ENCODE measurements around the gene ANTXR1. TPM values are rescaled to one million over a fixed set of nuclear protein-coding genes. Genes with fewer than 3 reads are reported as not detected.

Gene ANTXR1
- total RNA-seq, 1 experiment from 2014 or later: 0.27 TPM

DNA sequence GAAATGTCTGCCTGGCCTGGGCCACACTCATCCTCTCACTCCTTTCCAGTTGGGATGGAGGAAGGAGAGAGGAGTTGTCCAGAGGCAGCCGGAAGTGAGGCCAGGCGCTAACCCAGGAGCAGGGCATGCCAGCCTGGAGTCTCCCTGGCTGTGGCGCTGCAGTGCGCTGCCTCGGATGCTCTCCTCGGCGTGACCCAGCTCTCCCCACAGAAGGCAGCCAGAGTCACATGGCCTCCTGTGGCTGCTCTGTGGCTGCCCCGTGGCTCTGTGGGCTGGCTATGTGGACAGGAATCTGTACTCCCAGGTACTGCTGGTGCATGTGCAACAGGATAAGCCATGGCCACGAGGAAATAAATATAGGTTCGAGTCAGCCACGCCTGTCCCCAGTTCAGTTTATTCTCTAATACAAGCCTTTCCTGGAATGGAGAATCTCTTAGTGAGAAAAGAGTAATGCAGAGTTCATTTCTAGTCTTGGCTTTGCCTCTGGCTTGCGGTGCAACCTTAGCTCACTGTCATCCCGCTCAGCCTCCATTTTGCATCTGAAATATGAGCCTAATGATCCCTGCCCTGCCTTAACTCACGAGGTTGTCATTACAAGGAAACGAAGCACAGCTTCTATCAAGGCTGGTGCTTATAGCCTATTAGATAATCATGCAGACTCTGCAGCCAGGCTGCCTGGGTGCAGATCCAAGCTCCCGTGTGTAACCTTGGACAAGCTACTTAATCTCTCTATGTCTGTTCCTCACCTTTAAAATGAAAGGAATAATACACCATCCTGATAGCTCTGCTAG lies 106.3 kb downstream of the ANTXR1 start:
- H3K9me3 Mint-ChIP-seq (ENCODE audit: unreplicated experiment): no peaks in the 10 kb centered on the region

DNA sequence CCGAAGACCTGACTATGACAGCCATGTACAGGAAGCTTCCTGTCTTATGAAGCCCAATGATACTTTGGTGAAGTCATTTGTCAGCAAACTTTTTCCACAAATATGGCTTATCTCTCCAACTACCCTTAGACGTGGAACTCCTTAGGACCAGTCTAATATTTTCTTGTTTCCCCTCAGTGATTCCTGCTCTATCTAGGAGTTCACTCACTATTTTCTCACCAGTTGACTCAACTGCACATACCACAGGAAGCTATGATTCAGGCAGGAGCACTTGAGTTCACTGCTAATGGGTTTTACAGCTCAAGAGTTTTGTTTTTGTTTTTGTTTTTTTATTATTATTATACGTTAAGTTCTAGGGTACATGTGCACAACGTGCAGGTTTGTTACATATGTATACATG lies 109.3 kb downstream of the ANTXR1 start:
- Histone ChIP-seq H3K27me3 (replicated peaks; ENCODE audit: control insufficient read depth, insufficient read depth, low read length) (no peaks in the 10 kb centered on the region; the same call in 1 of the 2 replicates), H3K4me1 (no peaks in the 10 kb centered on the region), H3K4me3 (ENCODE audit: low read depth, low read length) (no peak overlapping the region), H3K36me3 (ENCODE audit: control insufficient read depth, insufficient read depth, low read length) (no peaks in the 10 kb centered on the region), H3K9me3 (no peaks in the 10 kb centered on the region)
- no peaks in the 10 kb centered on the region for H3K36me3 Mint-ChIP-seq (ENCODE audit: insufficient read depth, unreplicated experiment)
- H3K9me3 Mint-ChIP-seq (ENCODE audit: unreplicated experiment): no peaks in the 10 kb centered on the region
- CTCF ChIA-PET: no interaction called here
- intact Hi-C loops (cut with micrococcal nuclease; ENCODE audit: unreplicated experiment): no loop called here
- DNase-seq: no peak
- H3K27me3 Mint-ChIP-seq (ENCODE audit: insufficient read depth, unreplicated experiment): peaks cover 16% of the 10 kb centered on the region
- BruUV-seq (replicated peaks): no TSS peak
- no peak overlapping the region for H3K4me3 Mint-ChIP-seq (ENCODE audit: unreplicated experiment)
- no peaks in the 10 kb centered on the region for H3K4me1 Mint-ChIP-seq (ENCODE audit: low read depth, unreplicated experiment)
- POLR2A ChIA-PET: no interaction called here
- H3K27ac Mint-ChIP-seq (ENCODE audit: unreplicated experiment): no peak overlapping the region
- TF ChIP-seq, protein P1, sequence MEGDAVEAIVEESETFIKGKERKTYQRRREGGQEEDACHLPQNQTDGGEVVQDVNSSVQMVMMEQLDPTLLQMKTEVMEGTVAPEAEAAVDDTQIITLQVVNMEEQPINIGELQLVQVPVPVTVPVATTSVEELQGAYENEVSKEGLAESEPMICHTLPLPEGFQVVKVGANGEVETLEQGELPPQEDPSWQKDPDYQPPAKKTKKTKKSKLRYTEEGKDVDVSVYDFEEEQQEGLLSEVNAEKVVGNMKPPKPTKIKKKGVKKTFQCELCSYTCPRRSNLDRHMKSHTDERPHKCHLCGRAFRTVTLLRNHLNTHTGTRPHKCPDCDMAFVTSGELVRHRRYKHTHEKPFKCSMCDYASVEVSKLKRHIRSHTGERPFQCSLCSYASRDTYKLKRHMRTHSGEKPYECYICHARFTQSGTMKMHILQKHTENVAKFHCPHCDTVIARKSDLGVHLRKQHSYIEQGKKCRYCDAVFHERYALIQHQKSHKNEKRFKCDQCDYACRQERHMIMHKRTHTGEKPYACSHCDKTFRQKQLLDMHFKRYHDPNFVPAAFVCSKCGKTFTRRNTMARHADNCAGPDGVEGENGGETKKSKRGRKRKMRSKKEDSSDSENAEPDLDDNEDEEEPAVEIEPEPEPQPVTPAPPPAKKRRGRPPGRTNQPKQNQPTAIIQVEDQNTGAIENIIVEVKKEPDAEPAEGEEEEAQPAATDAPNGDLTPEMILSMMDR (IDR thresholded peaks at IDR 0.05; ENCODE audit: insufficient read depth in 1 of 2, low read depth in 1 of 2, low read length in 1 of 2, severe bottlenecking in 1 of 2, unreplicated experiment in 1 of 2): no peak

More for the DNA sequence above, 106.3 kb downstream of the ANTXR1 start:
- Histone ChIP-seq H3K36me3 (ENCODE audit: control insufficient read depth, insufficient read depth, low read length) (no peaks in the 10 kb centered on the region), H3K4me3 (ENCODE audit: low read depth, low read length) (no peak overlapping the region), H3K4me1 (no peaks in the 10 kb centered on the region), H3K9me3 (no peaks in the 10 kb centered on the region), H3K27me3 (replicated peaks; ENCODE audit: control insufficient read depth, insufficient read depth, low read length) (no peaks in the 10 kb centered on the region)
- intact Hi-C loops (cut with micrococcal nuclease; ENCODE audit: unreplicated experiment): no loop called here
- no peak overlapping the region for H3K4me3 Mint-ChIP-seq (ENCODE audit: unreplicated experiment)
- no TSS peak for BruUV-seq (replicated peaks)
- ChIA-PET POLR2A (no interaction called here), CTCF (no interaction called here)
- no peaks in the 10 kb centered on the region for H3K4me1 Mint-ChIP-seq (ENCODE audit: low read depth, unreplicated experiment)
- peaks cover 7% of the 10 kb centered on the region for H3K27me3 Mint-ChIP-seq (ENCODE audit: insufficient read depth, unreplicated experiment)
- no peak overlapping the region for H3K27ac Mint-ChIP-seq (ENCODE audit: unreplicated experiment)
- no peak for DNase-seq
- H3K36me3 Mint-ChIP-seq (ENCODE audit: insufficient read depth, unreplicated experiment): no peaks in the 10 kb centered on the region
- TF ChIP-seq, protein P1 (IDR thresholded peaks at IDR 0.05; ENCODE audit: insufficient read depth in 1 of 2, low read depth in 1 of 2, low read length in 1 of 2, severe bottlenecking in 1 of 2, unreplicated experiment in 1 of 2): no peak

DNA sequence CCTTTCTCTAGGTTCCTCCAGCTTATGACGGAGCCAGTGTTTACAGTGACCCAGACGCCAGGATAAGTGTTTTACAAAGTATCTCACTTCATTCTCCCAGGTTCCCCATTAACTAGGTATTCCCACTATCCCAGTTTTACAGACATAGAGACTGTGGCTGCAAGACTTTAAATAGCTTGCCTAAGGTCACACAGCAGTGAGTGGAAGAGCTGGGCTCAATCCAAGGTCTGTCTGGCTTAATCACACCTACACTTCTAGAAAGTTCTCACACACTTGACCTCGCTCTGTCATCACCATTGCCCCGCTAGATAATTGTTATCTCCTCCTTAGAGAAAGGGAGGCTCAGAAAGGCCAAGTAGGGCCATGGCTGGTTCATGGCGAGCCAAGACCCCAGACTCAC lies 110.2 kb downstream of the ANTXR1 start:
- ChIA-PET POLR2A (no interaction called here), CTCF (no interaction called here)
- Histone ChIP-seq H3K4me3 (ENCODE audit: low read depth, low read length) (no peak overlapping the region), H3K36me3 (ENCODE audit: control insufficient read depth, insufficient read depth, low read length) (no peaks in the 10 kb centered on the region), H3K27me3 (replicated peaks; ENCODE audit: control insufficient read depth, insufficient read depth, low read length) (no peaks in the 10 kb centered on the region; the same call in 1 of the 2 replicates), H3K4me1 (no peaks in the 10 kb centered on the region), H3K9me3 (no peaks in the 10 kb centered on the region)
- H3K27ac Mint-ChIP-seq (ENCODE audit: unreplicated experiment): no peak overlapping the region
- TF ChIP-seq, protein P1 (IDR thresholded peaks at IDR 0.05; ENCODE audit: insufficient read depth in 1 of 2, low read depth in 1 of 2, low read length in 1 of 2, severe bottlenecking in 1 of 2, unreplicated experiment in 1 of 2): no peak
- BruUV-seq (replicated peaks): no TSS peak
- no peaks in the 10 kb centered on the region for H3K36me3 Mint-ChIP-seq (ENCODE audit: insufficient read depth, unreplicated experiment)
- DNase-seq: no peak
- H3K4me1 Mint-ChIP-seq (ENCODE audit: low read depth, unreplicated experiment): no peaks in the 10 kb centered on the region
- H3K4me3 Mint-ChIP-seq (ENCODE audit: unreplicated experiment): no peak overlapping the region
- intact Hi-C loops (cut with micrococcal nuclease; ENCODE audit: unreplicated experiment): no loop called here
- no peaks in the 10 kb centered on the region for H3K9me3 Mint-ChIP-seq (ENCODE audit: unreplicated experiment)
- peaks cover 20% of the 10 kb centered on the region for H3K27me3 Mint-ChIP-seq (ENCODE audit: insufficient read depth, unreplicated experiment)

Data from Caco-2 (cell line).